HG03442 (cell line): ENCODE results near the gene TRAT1.
"Not testable (repeated sequence)": the region's sequence is repeated elsewhere in the genome, so short reads cannot be mapped to it uniquely, and the experiment has no call there.

ENCODE experiments used
- ATAC-seq: cut with Tn5 transposase; IDR thresholded peaks from one replicate; pipeline ENCODE4 v1.9.1; 2021; ENCODE audit warnings: mild to moderate bottlenecking, moderate library complexity; ENCODE audit not compliant: unreplicated experiment

TRAT1 gene, protein sequence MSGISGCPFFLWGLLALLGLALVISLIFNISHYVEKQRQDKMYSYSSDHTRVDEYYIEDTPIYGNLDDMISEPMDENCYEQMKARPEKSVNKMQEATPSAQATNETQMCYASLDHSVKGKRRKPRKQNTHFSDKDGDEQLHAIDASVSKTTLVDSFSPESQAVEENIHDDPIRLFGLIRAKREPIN

DNA sequence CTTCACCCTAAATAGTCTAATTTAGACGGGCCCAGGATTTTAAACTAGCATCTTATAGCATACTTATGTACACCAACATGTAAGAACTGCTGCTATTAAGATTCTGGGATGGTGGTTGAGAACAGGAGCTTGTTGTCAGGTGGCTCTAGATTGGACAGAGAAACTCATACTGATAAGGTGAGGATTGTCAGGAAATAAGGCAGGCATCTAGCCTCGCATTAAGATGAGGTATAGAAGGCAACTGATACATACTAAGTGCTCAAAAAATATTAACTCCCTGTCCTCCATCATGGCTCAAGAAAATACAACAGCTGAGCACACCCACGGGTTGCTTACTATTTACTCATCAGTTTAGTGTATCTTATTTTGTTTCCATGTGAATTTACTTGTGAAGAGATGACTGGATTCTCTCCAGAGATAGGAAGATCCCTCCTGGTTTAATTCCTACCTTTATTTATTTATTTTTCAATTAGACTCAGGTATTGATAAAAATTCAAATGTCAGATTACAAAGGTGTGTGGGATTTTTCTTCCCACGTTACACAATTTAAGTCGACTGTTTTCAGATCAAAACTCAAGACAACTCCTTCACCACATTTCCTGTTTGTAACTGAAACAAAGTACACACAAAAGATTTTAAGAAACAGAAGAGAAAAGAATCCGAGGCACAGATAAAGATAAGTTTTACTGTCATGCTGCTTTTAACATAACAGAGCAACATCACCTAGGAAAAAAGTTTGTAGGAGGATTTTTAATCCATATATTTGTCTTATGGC, at the start of gene TRAT1:
TSS of gene TRAT1 (plus strand) at position 664 of the 775 bp plus-strand sequence. CDS start 142 bp downstream, outside the sequence.
- ATAC-seq: no peak

- ATAC-seq: no peak
Observed at GRCh38 chr3:108775649-108776048, 46.9 kb upstream of the TRAT1 start.

GRCh38 chr3:108779496-108779895, 43.1 kb upstream of the TRAT1 start:
- ATAC-seq: no peak

- no peak for ATAC-seq
Observed at GRCh38 chr3:108780235-108780634, 42.4 kb upstream of the TRAT1 start.

DNA sequence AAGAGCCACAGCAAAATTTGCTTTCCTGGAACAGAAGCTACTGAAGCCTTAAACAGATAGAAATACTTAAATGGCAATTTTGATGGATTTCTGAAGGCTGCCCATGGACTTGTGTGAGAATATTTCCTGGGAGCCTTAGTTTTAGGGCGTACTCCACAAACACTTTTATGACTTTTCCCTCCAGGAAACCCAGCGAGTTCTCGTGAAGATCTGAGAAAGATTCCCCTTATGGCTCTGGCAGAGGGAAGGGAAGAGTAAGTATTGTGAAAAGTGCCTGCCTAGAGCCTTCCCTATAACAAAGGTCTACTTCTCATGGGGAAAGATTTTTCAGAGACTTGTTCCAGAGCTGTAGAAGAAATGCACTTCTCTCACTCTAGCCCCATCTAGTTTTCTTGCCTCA, 31.1 kb upstream of the TRAT1 start:
- ATAC-seq: no peak

GRCh38 chr3:108804437-108804836, 18.1 kb upstream of the TRAT1 start:
- no peak for ATAC-seq

DNA sequence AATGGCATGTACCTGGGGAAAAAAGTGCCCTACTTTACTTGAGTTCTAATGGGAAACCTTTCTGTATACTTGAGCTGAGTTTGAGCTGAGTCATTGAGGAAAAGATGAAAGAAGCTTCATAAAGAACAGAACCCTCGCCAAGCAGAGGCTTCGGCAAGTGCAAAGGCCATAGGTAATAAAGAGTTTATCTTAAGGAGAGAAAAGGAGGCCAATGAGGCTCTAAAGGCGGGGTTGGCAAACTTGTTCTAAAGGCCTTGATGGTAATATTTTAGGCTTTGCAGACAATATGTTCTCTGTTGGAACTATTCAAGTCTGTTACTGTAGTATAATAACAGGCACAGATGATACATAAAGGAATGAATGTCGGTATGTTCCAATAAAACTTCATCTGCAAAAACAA, 17.6 kb upstream of the TRAT1 start:
- ATAC-seq: no peak

DNA sequence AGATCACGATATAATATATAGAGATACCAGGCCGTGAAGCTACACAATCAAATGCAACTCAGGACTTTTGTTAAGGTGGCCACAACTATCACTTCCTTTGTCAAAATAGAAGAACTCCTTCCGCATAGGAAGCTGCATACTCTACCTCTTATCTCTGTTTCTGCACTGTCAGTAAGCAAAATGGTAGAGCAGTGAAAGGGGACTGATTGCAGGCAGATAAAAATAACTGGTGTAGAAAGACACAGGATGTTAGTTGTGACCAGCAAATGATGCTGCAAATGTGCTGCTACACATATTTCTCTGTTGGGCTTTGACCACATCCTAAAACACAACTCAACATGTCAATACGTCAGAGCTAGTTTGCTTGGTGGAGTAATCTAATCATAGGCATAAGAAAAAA, 16.3 kb upstream of the TRAT1 start:
- ATAC-seq: peak; percentile 55

DNA sequence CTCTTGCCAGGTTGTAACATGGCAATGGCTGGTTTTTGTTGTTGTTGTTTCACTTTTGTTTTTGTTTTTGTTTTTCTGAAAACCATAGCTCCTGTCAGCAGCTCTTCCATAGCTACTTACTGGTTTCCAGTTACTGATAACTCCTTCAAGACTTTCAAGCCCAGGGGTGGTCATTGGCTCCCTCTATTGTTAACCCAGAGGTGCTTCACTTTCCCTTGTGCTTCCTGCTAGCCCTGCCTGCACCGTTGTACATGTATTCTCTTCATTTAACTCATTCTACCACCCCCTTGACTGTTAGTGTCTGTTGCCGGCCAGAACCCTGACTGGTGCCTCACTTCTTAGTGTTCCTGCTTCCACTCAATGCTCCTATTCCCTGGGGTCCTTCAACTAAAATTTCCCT, 4.2 kb upstream of the TRAT1 start:
- ATAC-seq: peak; percentile 93

DNA sequence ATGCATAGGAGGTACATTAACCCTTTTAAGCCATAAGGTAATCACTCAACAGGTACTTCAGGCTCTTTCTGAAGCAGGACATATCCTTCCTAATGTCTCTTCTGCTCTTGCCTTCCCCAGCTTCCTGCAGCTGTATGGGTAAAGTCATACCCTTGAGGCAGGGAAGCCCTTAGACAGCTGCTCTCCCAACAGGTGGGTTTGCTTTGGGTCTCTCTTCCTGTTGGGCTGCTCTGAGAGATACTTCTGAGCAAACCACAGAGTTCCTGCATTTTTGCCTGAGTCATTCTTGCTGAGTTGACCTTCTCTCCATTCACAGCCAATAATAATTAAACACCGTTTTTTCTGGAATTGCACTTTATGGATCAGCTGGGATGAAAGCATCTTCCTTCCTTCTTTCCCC, 2.0 kb upstream of the TRAT1 start:
- ATAC-seq: no peak

DNA sequence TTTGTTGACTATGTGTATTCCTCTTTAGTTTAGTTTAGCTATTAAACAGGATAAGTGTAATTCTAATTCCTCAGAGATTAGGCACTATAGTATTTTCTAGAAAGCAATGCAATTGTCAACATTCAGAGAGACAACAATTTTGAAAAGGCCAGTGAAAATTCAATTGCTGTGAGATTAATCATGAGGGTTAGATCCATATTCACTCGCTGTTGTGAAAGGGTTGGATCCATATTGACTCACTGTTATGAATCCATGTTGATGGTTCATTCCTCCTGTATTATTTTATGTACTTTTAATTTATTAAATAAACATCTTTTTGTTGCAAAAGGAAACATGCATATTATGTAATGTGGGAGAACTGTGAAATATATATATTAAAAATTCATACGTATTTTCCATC, 641 bp downstream of the TRAT1 start:
- no peak for ATAC-seq

GRCh38 chr3:108823803-108824202, 1.2 kb downstream of the TRAT1 start:
- not testable (repeated sequence) for ATAC-seq

DNA sequence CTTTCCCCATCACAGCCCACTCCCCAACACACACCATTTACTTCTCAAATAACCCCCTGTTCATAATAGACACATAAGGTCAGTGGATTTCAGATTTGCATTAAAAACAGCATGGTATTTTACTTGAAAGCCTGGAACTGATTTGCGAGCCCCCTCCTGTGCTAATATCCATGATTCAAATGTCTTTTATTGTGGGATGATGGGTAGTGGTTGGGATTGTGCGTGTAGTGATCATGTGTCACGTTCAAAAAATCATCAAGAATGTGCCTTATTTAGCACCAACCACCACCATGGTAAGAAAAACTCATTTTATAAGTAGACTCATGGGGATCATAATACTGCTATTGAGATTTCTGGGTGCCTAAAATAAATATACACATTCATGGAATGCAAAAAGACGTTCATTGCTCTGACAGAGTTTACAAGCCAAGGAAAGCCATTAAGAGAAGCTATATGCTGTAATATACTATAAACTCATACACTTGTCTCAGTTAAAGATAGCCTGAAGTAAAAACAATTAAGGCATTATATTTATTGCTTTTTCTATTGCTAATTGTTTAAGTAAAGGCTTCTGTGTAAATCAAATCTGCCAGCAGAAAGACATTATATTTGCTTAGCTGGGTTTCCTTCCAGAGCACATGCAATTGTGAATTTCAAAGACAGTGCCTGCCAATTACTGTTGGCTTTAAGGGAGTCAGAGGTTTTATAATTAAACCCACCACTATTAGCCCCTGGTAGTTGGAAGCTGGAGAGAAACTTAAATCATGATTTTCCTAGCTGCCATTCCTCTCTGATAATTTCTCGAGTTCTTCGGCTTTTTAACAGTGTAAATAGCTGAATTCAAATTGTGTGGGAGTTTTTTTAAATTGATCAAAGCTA, 4.0 kb downstream of the TRAT1 start:
- no peak for ATAC-seq

DNA sequence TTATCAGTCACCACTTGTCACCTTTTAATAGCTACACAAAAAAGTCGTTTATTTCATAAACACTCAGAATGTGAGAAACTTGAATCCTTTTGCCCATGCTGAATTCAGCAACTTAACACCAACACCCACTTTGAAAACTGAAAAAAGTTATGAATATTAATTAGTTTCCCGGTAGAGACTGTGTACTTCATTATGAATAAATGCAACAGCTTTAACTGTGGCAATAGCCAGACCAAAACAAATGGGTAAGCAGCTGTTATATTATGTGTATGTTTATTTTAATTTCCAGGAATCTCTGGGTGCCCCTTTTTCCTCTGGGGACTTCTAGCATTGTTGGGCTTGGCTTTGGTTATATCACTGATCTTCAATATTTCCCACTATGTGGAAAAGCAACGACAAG, 7.8 kb downstream of the TRAT1 start:
- no peak for ATAC-seq

GRCh38 chr3:108830991-108831614, 8.5 kb downstream of the TRAT1 start:
- no peak for ATAC-seq

GRCh38 chr3:108833611-108834010, 11.0 kb downstream of the TRAT1 start:
- no peak for ATAC-seq

- no peak for ATAC-seq
Observed at GRCh38 chr3:108834551-108834950, 12.0 kb downstream of the TRAT1 start.

GRCh38 chr3:108835101-108835500, 12.5 kb downstream of the TRAT1 start:
- no peak for ATAC-seq

DNA sequence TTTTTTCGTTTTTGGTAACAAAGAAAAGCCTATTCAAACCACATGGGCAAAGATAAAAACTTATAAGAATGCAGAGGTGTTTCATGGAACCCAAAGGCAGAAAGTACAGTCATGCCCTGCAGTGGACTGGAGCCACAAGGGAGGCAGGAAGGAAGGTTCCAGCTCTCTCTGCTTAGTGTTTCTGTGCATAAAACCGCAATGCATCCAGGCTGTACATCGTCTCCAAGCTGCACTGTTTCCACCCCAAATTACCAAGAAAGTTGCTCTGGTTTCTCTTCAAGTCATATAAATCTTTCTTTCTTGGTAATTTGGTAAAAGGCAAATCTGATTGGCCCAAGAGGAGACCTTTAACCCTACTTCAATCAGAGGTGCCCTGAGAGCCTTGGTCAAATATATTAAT, 15.8 kb downstream of the TRAT1 start:
- no peak for ATAC-seq

GRCh38 chr3:108845709-108846293, 23.2 kb downstream of the TRAT1 start:
- ATAC-seq: no peak

DNA sequence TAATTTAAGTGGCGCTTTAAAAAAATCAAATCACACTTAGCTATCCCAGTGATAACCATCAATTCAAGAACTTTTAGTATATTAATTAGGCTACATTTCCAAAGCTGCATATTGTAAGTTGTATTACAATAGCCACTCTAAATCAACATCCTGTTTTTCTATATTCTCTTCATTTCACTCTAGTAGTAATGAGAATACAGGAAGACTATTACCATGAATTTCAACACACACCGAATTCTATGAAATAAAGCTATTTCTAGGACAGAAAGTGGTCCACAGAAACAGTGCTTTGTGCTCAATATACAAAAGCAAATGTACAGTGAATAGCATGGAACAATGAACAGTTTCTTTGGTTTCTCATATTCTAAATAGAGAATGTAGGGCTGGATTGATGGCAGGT, 24.6 kb downstream of the TRAT1 start:
- ATAC-seq: no peak
